Measurements from ENCODE around the gene CLASP1.

Gene CLASP1

GRCh38 chr2:121350402-121350775 is 298.9 kb downstream of the CLASP1 start:
- Histone ChIP-seq H3K36me3 (ENCODE audit: control insufficient read depth, insufficient read depth, low read length) (peaks cover 12% of the 10 kb centered on the region), H3K23ac (ENCODE audit: low read length) (no peak overlapping the region), H3K56ac (ENCODE audit: low read length) (no peak overlapping the region), H3K18ac (ENCODE audit: low read length) (no peak overlapping the region), H3K4me3 (ENCODE audit: low read length) (no peak overlapping the region), H3K27ac (ENCODE audit: low read depth, low read length) (no peak overlapping the region), H4K5ac (ENCODE audit: low read length) (no peak overlapping the region), H3K27me3 (ENCODE audit: insufficient read depth, low read length, poor library complexity) (no peaks in the 10 kb centered on the region), H4K8ac (ENCODE audit: low read depth, low read length) (no peak overlapping the region), H2BK5ac (ENCODE audit: low read length) (no peak overlapping the region), H3K79me2 (ENCODE audit: control insufficient read depth, insufficient read depth, low read length) (no peaks in the 10 kb centered on the region), H2AK5ac (ENCODE audit: low read length) (no peak overlapping the region), H3K4me1 (ENCODE audit: control insufficient read depth, low read depth, low read length) (no peaks in the 10 kb centered on the region), H2BK120ac (ENCODE audit: low read depth, low read length) (no peak overlapping the region), H3K4ac (ENCODE audit: low read depth, low read length) (no peak overlapping the region), H2BK15ac (replicated peaks; ENCODE audit: low read depth) (no peak overlapping the region), H3K4me2 (ENCODE audit: low read length) (no peak overlapping the region), H3K79me1 (ENCODE audit: low read length) (no peaks in the 10 kb centered on the region), H3K9ac (ENCODE audit: low read length) (no peak overlapping the region)
- no peak for DNase-seq
- WGBS (ENCODE audit: extremely low coverage, insufficient coverage, low lambda C conversion rate), result no CpG with 5 or more reads among the region's 4 CpGs

- no peak overlapping the region for H3K27ac ChIP-seq (ENCODE audit: low read depth, low read length)
- no peaks in the 10 kb centered on the region for H3K79me2 ChIP-seq (ENCODE audit: control insufficient read depth, insufficient read depth, low read length)
- no peak overlapping the region for H3K56ac ChIP-seq (ENCODE audit: low read length)
- no peak overlapping the region for H3K4me3 ChIP-seq (ENCODE audit: low read length)
- DNase-seq, result no peak
- H2BK5ac ChIP-seq (ENCODE audit: low read length), result no peak overlapping the region
- no peak overlapping the region for H4K5ac ChIP-seq (ENCODE audit: low read length)
- H3K4me1 ChIP-seq (ENCODE audit: control insufficient read depth, low read depth, low read length), result no peaks in the 10 kb centered on the region
- no CpG with 5 or more reads among the region's 4 CpGs for WGBS (ENCODE audit: extremely low coverage, insufficient coverage, low lambda C conversion rate)
- H3K27me3 ChIP-seq (ENCODE audit: insufficient read depth, low read length, poor library complexity), result no peaks in the 10 kb centered on the region
- H3K36me3 ChIP-seq (ENCODE audit: control insufficient read depth, insufficient read depth, low read length), result peaks cover 12% of the 10 kb centered on the region
- no peak overlapping the region for H3K9ac ChIP-seq (ENCODE audit: low read length)
- no peak overlapping the region for H3K18ac ChIP-seq (ENCODE audit: low read length)
- H2BK120ac ChIP-seq (ENCODE audit: low read depth, low read length), result no peak overlapping the region
- H3K23ac ChIP-seq (ENCODE audit: low read length), result no peak overlapping the region
- no peak overlapping the region for H2AK5ac ChIP-seq (ENCODE audit: low read length)
- H4K8ac ChIP-seq (ENCODE audit: low read depth, low read length), result no peak overlapping the region
- H2BK15ac ChIP-seq (replicated peaks; ENCODE audit: low read depth), result no peak overlapping the region
- H3K79me1 ChIP-seq (ENCODE audit: low read length), result no peaks in the 10 kb centered on the region
- H3K4ac ChIP-seq (ENCODE audit: low read depth, low read length), result no peak overlapping the region
- H3K4me2 ChIP-seq (ENCODE audit: low read length), result no peak overlapping the region
Observed at GRCh38 chr2:121349721-121350401, 299.4 kb downstream of the CLASP1 start.

GRCh38 chr2:121348128-121348740 is 301.0 kb downstream of the CLASP1 start:
- no CpG with 5 or more reads among the region's 15 CpGs for WGBS (ENCODE audit: extremely low coverage, insufficient coverage, low lambda C conversion rate)
- no peak overlapping the region for H2BK15ac ChIP-seq (replicated peaks; ENCODE audit: low read depth)
- no peak overlapping the region for H4K8ac ChIP-seq (ENCODE audit: low read depth, low read length)
- no peak overlapping the region for H4K5ac ChIP-seq (ENCODE audit: low read length)
- H3K27ac ChIP-seq (ENCODE audit: low read depth, low read length), result no peak overlapping the region
- no peak overlapping the region for H3K9ac ChIP-seq (ENCODE audit: low read length)
- H3K4me1 ChIP-seq (ENCODE audit: control insufficient read depth, low read depth, low read length), result no peaks in the 10 kb centered on the region
- no peaks in the 10 kb centered on the region for H3K79me1 ChIP-seq (ENCODE audit: low read length)
- no peaks in the 10 kb centered on the region for H3K27me3 ChIP-seq (ENCODE audit: insufficient read depth, low read length, poor library complexity)
- H3K23ac ChIP-seq (ENCODE audit: low read length), result no peak overlapping the region
- no peak overlapping the region for H3K4me3 ChIP-seq (ENCODE audit: low read length)
- no peaks in the 10 kb centered on the region for H3K79me2 ChIP-seq (ENCODE audit: control insufficient read depth, insufficient read depth, low read length)
- H3K36me3 ChIP-seq (ENCODE audit: control insufficient read depth, insufficient read depth, low read length), result peaks cover 7% of the 10 kb centered on the region
- no peak overlapping the region for H2BK120ac ChIP-seq (ENCODE audit: low read depth, low read length)
- no peak overlapping the region for H2BK5ac ChIP-seq (ENCODE audit: low read length)
- no peak overlapping the region for H3K4me2 ChIP-seq (ENCODE audit: low read length)
- DNase-seq, result no peak
- H3K56ac ChIP-seq (ENCODE audit: low read length), result no peak overlapping the region
- H3K18ac ChIP-seq (ENCODE audit: low read length), result no peak overlapping the region
- H2AK5ac ChIP-seq (ENCODE audit: low read length), result no peak overlapping the region
- H3K4ac ChIP-seq (ENCODE audit: low read depth, low read length), result no peak overlapping the region

- Histone ChIP-seq H2BK120ac (ENCODE audit: low read depth, low read length) (no peak overlapping the region), H3K56ac (ENCODE audit: low read length) (no peak overlapping the region), H2AK5ac (ENCODE audit: low read length) (no peak overlapping the region), H2BK15ac (replicated peaks; ENCODE audit: low read depth) (no peak overlapping the region), H3K18ac (ENCODE audit: low read length) (no peak overlapping the region), H3K4me3 (ENCODE audit: low read length) (no peak overlapping the region), H3K9ac (ENCODE audit: low read length) (no peak overlapping the region), H3K4me1 (ENCODE audit: control insufficient read depth, low read depth, low read length) (no peaks in the 10 kb centered on the region), H3K27me3 (ENCODE audit: insufficient read depth, low read length, poor library complexity) (no peaks in the 10 kb centered on the region), H3K4me2 (ENCODE audit: low read length) (no peak overlapping the region), H3K36me3 (ENCODE audit: control insufficient read depth, insufficient read depth, low read length) (peaks cover 7% of the 10 kb centered on the region), H3K79me2 (ENCODE audit: control insufficient read depth, insufficient read depth, low read length) (no peaks in the 10 kb centered on the region), H2BK5ac (ENCODE audit: low read length) (no peak overlapping the region), H3K23ac (ENCODE audit: low read length) (no peak overlapping the region), H4K5ac (ENCODE audit: low read length) (no peak overlapping the region), H3K79me1 (ENCODE audit: low read length) (no peaks in the 10 kb centered on the region), H4K8ac (ENCODE audit: low read depth, low read length) (no peak overlapping the region), H3K27ac (ENCODE audit: low read depth, low read length) (no peak overlapping the region), H3K4ac (ENCODE audit: low read depth, low read length) (no peak overlapping the region)
- DNase-seq, result no peak
- no CpG with 5 or more reads among the region's 8 CpGs for WGBS (ENCODE audit: extremely low coverage, insufficient coverage, low lambda C conversion rate)
Observed at GRCh38 chr2:121346859-121347258, 302.4 kb downstream of the CLASP1 start.

GRCh38 chr2:121346407-121346806 is 302.9 kb downstream of the CLASP1 start:
- Histone ChIP-seq H3K56ac (ENCODE audit: low read length) (no peak overlapping the region), H3K23ac (ENCODE audit: low read length) (no peak overlapping the region), H3K79me2 (ENCODE audit: control insufficient read depth, insufficient read depth, low read length) (no peaks in the 10 kb centered on the region), H3K4me1 (ENCODE audit: control insufficient read depth, low read depth, low read length) (no peaks in the 10 kb centered on the region), H3K4me2 (ENCODE audit: low read length) (no peak overlapping the region), H3K27ac (ENCODE audit: low read depth, low read length) (no peak overlapping the region), H3K4me3 (ENCODE audit: low read length) (no peak overlapping the region), H3K18ac (ENCODE audit: low read length) (no peak overlapping the region), H3K79me1 (ENCODE audit: low read length) (no peaks in the 10 kb centered on the region), H4K5ac (ENCODE audit: low read length) (no peak overlapping the region), H3K27me3 (ENCODE audit: insufficient read depth, low read length, poor library complexity) (no peaks in the 10 kb centered on the region), H4K8ac (ENCODE audit: low read depth, low read length) (no peak overlapping the region), H2AK5ac (ENCODE audit: low read length) (no peak overlapping the region), H3K4ac (ENCODE audit: low read depth, low read length) (no peak overlapping the region), H2BK15ac (replicated peaks; ENCODE audit: low read depth) (no peak overlapping the region), H3K9ac (ENCODE audit: low read length) (no peak overlapping the region), H2BK5ac (ENCODE audit: low read length) (no peak overlapping the region), H2BK120ac (ENCODE audit: low read depth, low read length) (no peak overlapping the region), H3K36me3 (ENCODE audit: control insufficient read depth, insufficient read depth, low read length) (peaks cover 7% of the 10 kb centered on the region)
- WGBS (ENCODE audit: extremely low coverage, insufficient coverage, low lambda C conversion rate), result no CpG with 5 or more reads among the region's 6 CpGs
- DNase-seq, result no peak

- WGBS (ENCODE audit: extremely low coverage, insufficient coverage, low lambda C conversion rate), result no CpG with 5 or more reads among the region's 3 CpGs
- Histone ChIP-seq H3K79me1 (ENCODE audit: low read length) (no peaks in the 10 kb centered on the region), H4K5ac (ENCODE audit: low read length) (no peak overlapping the region), H3K79me2 (ENCODE audit: control insufficient read depth, insufficient read depth, low read length) (no peaks in the 10 kb centered on the region), H3K9ac (ENCODE audit: low read length) (no peak overlapping the region), H3K23ac (ENCODE audit: low read length) (no peak overlapping the region), H2BK15ac (replicated peaks; ENCODE audit: low read depth) (no peak overlapping the region), H3K4ac (ENCODE audit: low read depth, low read length) (no peak overlapping the region), H3K4me1 (ENCODE audit: control insufficient read depth, low read depth, low read length) (no peaks in the 10 kb centered on the region), H3K4me3 (ENCODE audit: low read length) (no peak overlapping the region), H3K36me3 (ENCODE audit: control insufficient read depth, insufficient read depth, low read length) (peaks cover 7% of the 10 kb centered on the region), H3K27me3 (ENCODE audit: insufficient read depth, low read length, poor library complexity) (no peaks in the 10 kb centered on the region), H2BK120ac (ENCODE audit: low read depth, low read length) (no peak overlapping the region), H3K4me2 (ENCODE audit: low read length) (no peak overlapping the region), H3K18ac (ENCODE audit: low read length) (no peak overlapping the region), H4K8ac (ENCODE audit: low read depth, low read length) (no peak overlapping the region), H3K56ac (ENCODE audit: low read length) (no peak overlapping the region), H2BK5ac (ENCODE audit: low read length) (no peak overlapping the region), H2AK5ac (ENCODE audit: low read length) (no peak overlapping the region), H3K27ac (ENCODE audit: low read depth, low read length) (no peak overlapping the region)
- no peak for DNase-seq
Observed at GRCh38 chr2:121345887-121346286, 303.4 kb downstream of the CLASP1 start.

Data from mesendoderm (in vitro differentiated cells).